Measurements from ENCODE around the gene ASTN2. TPM values are rescaled to one million over a fixed set of nuclear protein-coding genes. Genes with fewer than 3 reads are reported as not detected.

The ASTN2 gene
- total and polyA plus RNA-seq, 2 donors (not counting 3 experiments of a cell fraction or from before 2014, with no cell fraction given), result 1.0 to 1.9 TPM

DNA sequence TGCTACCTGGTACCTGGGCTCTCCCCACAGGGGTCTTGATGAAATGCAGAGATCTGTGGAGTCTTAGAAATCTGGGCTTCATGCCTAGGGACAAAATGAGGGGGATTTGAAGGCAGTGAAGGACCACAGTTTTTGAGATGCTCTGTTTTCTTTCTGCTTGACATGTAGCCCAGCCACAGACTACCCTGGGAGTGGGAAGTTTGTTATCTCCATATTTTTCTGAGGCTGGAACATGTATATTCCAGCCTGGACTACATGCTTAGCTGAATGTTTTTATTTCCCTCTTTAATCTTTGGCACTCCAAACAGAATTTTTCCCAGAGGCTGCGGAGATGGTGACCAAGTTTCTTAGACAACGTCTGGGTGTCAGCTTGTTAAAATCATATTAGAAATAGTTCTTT, 1008.4 kb downstream of the ASTN2 start:
- Histone ChIP-seq H2AFZ (ENCODE audit: low read depth, low read length) (no peak overlapping the region), H3K4me2 (ENCODE audit: insufficient read depth, low read length) (no peak overlapping the region), H3K4me3 (replicated peaks in 1 of 3; ENCODE audit: insufficient read depth in 1 of 3, low read depth in 1 of 3, low read length in 3 of 3) (no peak overlapping the region), H3K9me1 (replicated peaks; ENCODE audit: control insufficient read depth, extremely low read depth, insufficient read depth, low read length) (no peaks in the 10 kb centered on the region), H3K27ac (ENCODE audit: insufficient read depth, low read depth, low read length) (no peak overlapping the region), H3K79me2 (ENCODE audit: control insufficient read depth, insufficient read depth, low read length) (no peaks in the 10 kb centered on the region), H3K36me3 (ENCODE audit: control insufficient read depth in 2 of 2, extremely low read depth in 1 of 2, insufficient read depth in 2 of 2, low read length in 2 of 2) (no peaks in the 10 kb centered on the region), H4K20me1 (replicated peaks; ENCODE audit: control insufficient read depth, extremely low read depth, insufficient read depth, low read length) (no peaks in the 10 kb centered on the region), H3K27me3 (ENCODE audit: control insufficient read depth in 2 of 2, insufficient read depth in 2 of 2, low read length in 2 of 2) (no peaks in the 10 kb centered on the region), H3K9ac (replicated peaks; ENCODE audit: extremely low read depth, insufficient read depth, low read length) (no peak overlapping the region), H3K4me1 (ENCODE audit: control insufficient read depth, extremely low read depth, insufficient read depth, low read length) (no peaks in the 10 kb centered on the region), H3K9me3 (replicated peaks; ENCODE audit: control insufficient read depth, insufficient read depth, low read length) (no peaks in the 10 kb centered on the region)
- dilution Hi-C loops (cut with MboI; ENCODE audit: extremely low pct_ligation_motif_present, low sequenced_read_pairs) (no loop called here), intact Hi-C loops (cut with micrococcal nuclease) (no loop called here)
- TF ChIP-seq GATA2 (IDR thresholded peaks at IDR 0.05; ENCODE audit: insufficient read depth, insufficient read length, low read depth, low read length) (no peak), EZH2 (IDR thresholded peaks at IDR 0.05; ENCODE audit: borderline replicate concordance, low read depth, low read length, severe bottlenecking) (no peak), JUN (IDR thresholded peaks at IDR 0.05; ENCODE audit: borderline replicate concordance, insufficient read depth, insufficient read length, low read depth) (no peak), POLR2AphosphoS5 (IDR thresholded peaks at IDR 0.05; ENCODE audit: insufficient read depth, low read depth, low read length) (no peak), FOS (IDR thresholded peaks at IDR 0.05; ENCODE audit: borderline replicate concordance, insufficient read depth, low read length) (no peak), MYC (IDR thresholded peaks at IDR 0.05; ENCODE audit: low read depth, low read length) (no peak), POLR2A (IDR thresholded peaks at IDR 0.05; ENCODE audit: low read depth, low read length) (no peak)
- TF ChIP-seq, protein P1, sequence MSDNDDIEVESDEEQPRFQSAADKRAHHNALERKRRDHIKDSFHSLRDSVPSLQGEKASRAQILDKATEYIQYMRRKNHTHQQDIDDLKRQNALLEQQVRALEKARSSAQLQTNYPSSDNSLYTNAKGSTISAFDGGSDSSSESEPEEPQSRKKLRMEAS (IDR thresholded peaks at IDR 0.05; ENCODE audit: insufficient read depth, insufficient read length), result no peak
- TF ChIP-seq, protein P2, sequence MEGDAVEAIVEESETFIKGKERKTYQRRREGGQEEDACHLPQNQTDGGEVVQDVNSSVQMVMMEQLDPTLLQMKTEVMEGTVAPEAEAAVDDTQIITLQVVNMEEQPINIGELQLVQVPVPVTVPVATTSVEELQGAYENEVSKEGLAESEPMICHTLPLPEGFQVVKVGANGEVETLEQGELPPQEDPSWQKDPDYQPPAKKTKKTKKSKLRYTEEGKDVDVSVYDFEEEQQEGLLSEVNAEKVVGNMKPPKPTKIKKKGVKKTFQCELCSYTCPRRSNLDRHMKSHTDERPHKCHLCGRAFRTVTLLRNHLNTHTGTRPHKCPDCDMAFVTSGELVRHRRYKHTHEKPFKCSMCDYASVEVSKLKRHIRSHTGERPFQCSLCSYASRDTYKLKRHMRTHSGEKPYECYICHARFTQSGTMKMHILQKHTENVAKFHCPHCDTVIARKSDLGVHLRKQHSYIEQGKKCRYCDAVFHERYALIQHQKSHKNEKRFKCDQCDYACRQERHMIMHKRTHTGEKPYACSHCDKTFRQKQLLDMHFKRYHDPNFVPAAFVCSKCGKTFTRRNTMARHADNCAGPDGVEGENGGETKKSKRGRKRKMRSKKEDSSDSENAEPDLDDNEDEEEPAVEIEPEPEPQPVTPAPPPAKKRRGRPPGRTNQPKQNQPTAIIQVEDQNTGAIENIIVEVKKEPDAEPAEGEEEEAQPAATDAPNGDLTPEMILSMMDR (IDR thresholded peaks at IDR 0.05; ENCODE audit: extremely low read depth in 1 of 2, insufficient read depth in 1 of 2, low read depth in 1 of 2, low read length in 2 of 2), result no peak
- no peak for FAIRE-seq
- DNase-seq (ENCODE audit: low read depth, low spot score), result no peak
- no TSS peak for BruUV-seq (replicated peaks)
- POLR2A ChIA-PET, result no interaction called here
- CTCF ChIA-PET, result no interaction called here

Data from endothelial cell of umbilical vein (primary cell).